ENCODE data around the gene PPM1L.

The PPM1L gene

DNA sequence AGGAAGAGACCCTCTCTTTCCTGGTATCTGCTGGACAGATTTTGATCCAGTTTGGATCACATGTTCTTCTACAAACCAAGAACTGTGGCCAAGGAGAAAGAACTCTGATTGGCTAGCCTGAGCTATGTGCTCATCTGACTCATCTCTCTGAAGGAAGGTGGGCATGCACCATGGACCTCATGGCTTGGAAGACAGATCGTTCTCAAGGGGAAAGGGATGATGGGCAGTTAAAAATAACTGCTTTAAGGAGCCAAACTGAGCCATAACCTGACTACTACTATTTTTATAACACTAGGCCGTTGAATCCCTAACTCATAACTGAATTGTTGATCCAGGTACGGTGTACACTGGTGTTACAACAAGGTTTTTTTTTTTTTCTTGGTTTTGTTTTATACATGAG lies 236.7 kb downstream of the PPM1L start:
- H3K4me2 ChIP-seq (ENCODE audit: low read length) = no peak overlapping the region

DNA sequence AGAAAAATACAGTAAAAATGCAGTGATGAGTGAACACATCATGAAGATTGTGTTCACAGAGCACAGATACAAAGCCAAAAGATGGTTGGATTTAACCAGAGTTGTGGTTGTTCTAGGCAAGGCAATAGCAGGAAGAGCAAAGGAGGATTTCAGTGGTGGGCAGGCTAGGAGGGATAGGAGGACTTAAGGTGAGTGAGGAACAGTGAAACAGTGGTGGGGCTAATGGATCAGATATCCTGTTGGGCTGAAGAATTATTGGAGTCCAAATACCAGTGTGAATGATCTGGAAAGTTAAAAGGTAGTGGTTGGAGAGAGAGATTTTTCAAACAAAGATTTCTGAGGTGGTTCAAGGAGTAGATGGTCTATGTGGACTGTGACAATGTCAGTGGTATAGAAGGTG lies 240.8 kb downstream of the PPM1L start:
- no peak for TF ChIP-seq EZH2phosphoT487 (IDR thresholded peaks at IDR 0.05; ENCODE audit: borderline replicate concordance, low read length)
- TF ChIP-seq, protein P1, sequence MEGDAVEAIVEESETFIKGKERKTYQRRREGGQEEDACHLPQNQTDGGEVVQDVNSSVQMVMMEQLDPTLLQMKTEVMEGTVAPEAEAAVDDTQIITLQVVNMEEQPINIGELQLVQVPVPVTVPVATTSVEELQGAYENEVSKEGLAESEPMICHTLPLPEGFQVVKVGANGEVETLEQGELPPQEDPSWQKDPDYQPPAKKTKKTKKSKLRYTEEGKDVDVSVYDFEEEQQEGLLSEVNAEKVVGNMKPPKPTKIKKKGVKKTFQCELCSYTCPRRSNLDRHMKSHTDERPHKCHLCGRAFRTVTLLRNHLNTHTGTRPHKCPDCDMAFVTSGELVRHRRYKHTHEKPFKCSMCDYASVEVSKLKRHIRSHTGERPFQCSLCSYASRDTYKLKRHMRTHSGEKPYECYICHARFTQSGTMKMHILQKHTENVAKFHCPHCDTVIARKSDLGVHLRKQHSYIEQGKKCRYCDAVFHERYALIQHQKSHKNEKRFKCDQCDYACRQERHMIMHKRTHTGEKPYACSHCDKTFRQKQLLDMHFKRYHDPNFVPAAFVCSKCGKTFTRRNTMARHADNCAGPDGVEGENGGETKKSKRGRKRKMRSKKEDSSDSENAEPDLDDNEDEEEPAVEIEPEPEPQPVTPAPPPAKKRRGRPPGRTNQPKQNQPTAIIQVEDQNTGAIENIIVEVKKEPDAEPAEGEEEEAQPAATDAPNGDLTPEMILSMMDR (IDR thresholded peaks at IDR 0.05; ENCODE audit: low read depth, low read length, poor library complexity, severe bottlenecking) = no peak
- Histone ChIP-seq H3K9me3 (ENCODE audit: control insufficient read depth, insufficient read depth, low read length) (no peaks in the 10 kb centered on the region), H3K4me2 (ENCODE audit: low read length) (no peak overlapping the region), H3K4me3 (ENCODE audit: low read length) (no peak overlapping the region), H4K20me1 (ENCODE audit: control insufficient read depth, insufficient read depth, low read depth, low read length) (no peaks in the 10 kb centered on the region), H3K4me1 (ENCODE audit: control insufficient read depth, low read length) (no peaks in the 10 kb centered on the region), H3F3A (ENCODE audit: control insufficient read depth, insufficient read depth) (no peaks in the 10 kb centered on the region), H3K36me3 (ENCODE audit: control insufficient read depth, low read length) (no peaks in the 10 kb centered on the region), H3K9me2 (replicated peaks; ENCODE audit: control insufficient read depth, low read length) (no peaks in the 10 kb centered on the region), H3K27me3 (ENCODE audit: control insufficient read depth, low read length) (no peaks in the 10 kb centered on the region), H3K27ac (ENCODE audit: low read depth, low read length) (no peak overlapping the region), H3K79me2 (ENCODE audit: control insufficient read depth, low read length) (no peaks in the 10 kb centered on the region)

More for the DNA sequence above, 236.7 kb downstream of the PPM1L start:
- no peaks in the 10 kb centered on the region for H3K79me2 ChIP-seq (ENCODE audit: control insufficient read depth, low read length)
- no peaks in the 10 kb centered on the region for H3K4me1 ChIP-seq (ENCODE audit: control insufficient read depth, low read length)
- H3K9me3 ChIP-seq (ENCODE audit: control insufficient read depth, insufficient read depth, low read length) = no peaks in the 10 kb centered on the region
- no peak overlapping the region for H3K27ac ChIP-seq (ENCODE audit: low read depth, low read length)
- H4K20me1 ChIP-seq (ENCODE audit: control insufficient read depth, insufficient read depth, low read depth, low read length) = no peaks in the 10 kb centered on the region
- H3K4me3 ChIP-seq (ENCODE audit: low read length) = no peak overlapping the region
- no peaks in the 10 kb centered on the region for H3K27me3 ChIP-seq (ENCODE audit: control insufficient read depth, low read length)
- no peaks in the 10 kb centered on the region for H3F3A ChIP-seq (ENCODE audit: control insufficient read depth, insufficient read depth)
- H3K36me3 ChIP-seq (ENCODE audit: control insufficient read depth, low read length) = no peaks in the 10 kb centered on the region
- no peaks in the 10 kb centered on the region for H3K9me2 ChIP-seq (replicated peaks; ENCODE audit: control insufficient read depth, low read length)
- TF ChIP-seq, protein P1 (IDR thresholded peaks at IDR 0.05; ENCODE audit: low read depth, low read length, poor library complexity, severe bottlenecking) = no peak
- TF ChIP-seq EZH2phosphoT487 (IDR thresholded peaks at IDR 0.05; ENCODE audit: borderline replicate concordance, low read length) = no peak

DNA sequence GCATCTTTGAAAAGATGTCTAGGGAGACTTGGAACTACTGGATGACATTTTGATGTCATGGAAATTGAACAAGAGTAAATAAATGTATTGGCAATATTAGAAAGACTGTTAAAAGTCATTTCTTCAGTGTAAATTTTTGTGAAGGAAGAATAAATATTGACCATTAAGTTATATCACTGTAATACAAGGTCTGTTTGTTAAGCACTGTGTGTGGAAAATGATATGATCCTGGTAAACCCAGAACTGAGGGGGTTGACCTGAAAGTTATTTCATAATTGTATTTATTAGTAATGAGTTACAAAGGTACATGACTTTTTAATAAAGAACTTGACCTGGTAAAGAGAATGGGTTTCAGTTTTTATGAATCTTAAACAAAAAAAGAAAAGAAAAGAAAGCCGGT lies 242.6 kb downstream of the PPM1L start:
- no peaks in the 10 kb centered on the region for H3K4me1 ChIP-seq (ENCODE audit: control insufficient read depth, low read length)
- no peaks in the 10 kb centered on the region for H4K20me1 ChIP-seq (ENCODE audit: control insufficient read depth, insufficient read depth, low read depth, low read length)
- H3K4me2 ChIP-seq (ENCODE audit: low read length) = no peak overlapping the region
- TF ChIP-seq, protein P1 (IDR thresholded peaks at IDR 0.05; ENCODE audit: low read depth, low read length, poor library complexity, severe bottlenecking) = no peak
- TF ChIP-seq EZH2phosphoT487 (IDR thresholded peaks at IDR 0.05; ENCODE audit: borderline replicate concordance, low read length) = no peak
- no peaks in the 10 kb centered on the region for H3K79me2 ChIP-seq (ENCODE audit: control insufficient read depth, low read length)
- no peaks in the 10 kb centered on the region for H3K9me2 ChIP-seq (replicated peaks; ENCODE audit: control insufficient read depth, low read length)
- H3K27ac ChIP-seq (ENCODE audit: low read depth, low read length) = no peak overlapping the region
- H3K36me3 ChIP-seq (ENCODE audit: control insufficient read depth, low read length) = no peaks in the 10 kb centered on the region
- no peaks in the 10 kb centered on the region for H3K9me3 ChIP-seq (ENCODE audit: control insufficient read depth, insufficient read depth, low read length)
- no peaks in the 10 kb centered on the region for H3K27me3 ChIP-seq (ENCODE audit: control insufficient read depth, low read length)
- H3F3A ChIP-seq (ENCODE audit: control insufficient read depth, insufficient read depth) = no peaks in the 10 kb centered on the region
- H3K4me3 ChIP-seq (ENCODE audit: low read length) = no peak overlapping the region

DNA sequence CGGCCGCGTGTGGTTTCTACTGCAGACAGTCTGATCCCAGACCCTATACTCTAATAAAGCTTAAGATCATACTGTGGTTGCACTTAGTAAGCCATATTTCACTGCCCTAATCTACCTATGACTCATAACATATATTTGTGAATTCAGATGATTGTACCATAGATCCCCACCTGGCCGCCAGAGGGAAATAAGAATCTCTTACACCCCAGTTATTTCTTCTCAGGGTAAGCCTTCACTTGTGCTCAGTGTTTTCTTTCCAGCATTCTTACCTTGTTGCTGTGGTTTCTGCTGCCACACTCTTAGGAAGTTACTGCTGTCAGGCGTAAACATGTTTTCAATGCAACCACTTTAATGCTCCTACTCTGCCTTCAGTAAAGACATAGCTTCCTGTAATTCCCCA lies 243.2 kb downstream of the PPM1L start:
- Histone ChIP-seq H3F3A (ENCODE audit: control insufficient read depth, insufficient read depth) (no peaks in the 10 kb centered on the region), H3K79me2 (ENCODE audit: control insufficient read depth, low read length) (no peaks in the 10 kb centered on the region), H3K4me1 (ENCODE audit: control insufficient read depth, low read length) (no peaks in the 10 kb centered on the region), H3K4me3 (ENCODE audit: low read length) (no peak overlapping the region), H3K27ac (ENCODE audit: low read depth, low read length) (no peak overlapping the region), H3K27me3 (ENCODE audit: control insufficient read depth, low read length) (no peaks in the 10 kb centered on the region), H3K4me2 (ENCODE audit: low read length) (no peak overlapping the region), H4K20me1 (ENCODE audit: control insufficient read depth, insufficient read depth, low read depth, low read length) (no peaks in the 10 kb centered on the region), H3K36me3 (ENCODE audit: control insufficient read depth, low read length) (no peaks in the 10 kb centered on the region), H3K9me2 (replicated peaks; ENCODE audit: control insufficient read depth, low read length) (no peaks in the 10 kb centered on the region), H3K9me3 (ENCODE audit: control insufficient read depth, insufficient read depth, low read length) (no peaks in the 10 kb centered on the region)
- TF ChIP-seq EZH2phosphoT487 (IDR thresholded peaks at IDR 0.05; ENCODE audit: borderline replicate concordance, low read length) = no peak
- TF ChIP-seq, protein P1 (IDR thresholded peaks at IDR 0.05; ENCODE audit: low read depth, low read length, poor library complexity, severe bottlenecking) = no peak
